EH (cell line): ENCODE results near the gene APOLD1.
"Not testable (repeated sequence)": the region's sequence is repeated elsewhere in the genome, so short reads cannot be mapped to it uniquely, and the experiment has no call there.

Experiments
- DNase-seq: peaks from one replicate; pipeline ENCODE4 v3.0.0-alpha.2; 2015; ENCODE audit warnings: low read depth

The APOLD1 gene

DNA sequence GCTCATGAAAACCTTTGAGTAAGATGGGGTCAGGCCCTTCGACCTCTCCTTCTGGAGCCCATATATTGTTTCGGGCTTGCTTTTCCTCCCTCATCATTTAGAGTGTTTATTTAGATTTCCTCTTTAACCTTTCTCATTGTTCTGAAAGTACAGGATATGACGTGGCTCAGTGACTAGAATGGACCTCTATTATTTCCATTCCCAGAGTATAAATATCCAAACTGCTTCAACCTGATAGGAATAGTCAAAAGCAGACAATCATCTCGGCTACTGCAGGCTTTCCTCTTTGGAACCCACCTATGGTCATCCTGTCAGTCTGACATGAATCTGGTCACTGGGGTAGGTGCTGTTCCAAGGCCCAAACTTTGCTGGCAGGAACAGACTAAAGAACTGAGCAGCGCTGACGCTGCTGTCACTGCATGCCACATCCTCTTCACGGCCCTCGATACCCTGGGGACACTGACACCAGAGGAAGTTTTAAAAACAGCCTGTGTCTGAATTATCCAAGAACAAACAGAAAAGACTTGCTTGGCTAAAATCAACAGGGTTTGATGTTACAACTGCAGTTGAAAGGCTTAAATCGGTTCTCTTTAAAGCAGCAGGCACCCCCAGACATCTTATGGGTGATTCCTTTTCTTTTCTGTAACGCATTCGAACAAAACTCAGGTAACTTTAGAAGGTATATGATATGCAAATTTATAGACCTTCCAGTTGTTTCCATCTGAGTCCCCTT lies 22.7 kb downstream of the APOLD1 start:
- peak; percentile 57 for DNase-seq

DNA sequence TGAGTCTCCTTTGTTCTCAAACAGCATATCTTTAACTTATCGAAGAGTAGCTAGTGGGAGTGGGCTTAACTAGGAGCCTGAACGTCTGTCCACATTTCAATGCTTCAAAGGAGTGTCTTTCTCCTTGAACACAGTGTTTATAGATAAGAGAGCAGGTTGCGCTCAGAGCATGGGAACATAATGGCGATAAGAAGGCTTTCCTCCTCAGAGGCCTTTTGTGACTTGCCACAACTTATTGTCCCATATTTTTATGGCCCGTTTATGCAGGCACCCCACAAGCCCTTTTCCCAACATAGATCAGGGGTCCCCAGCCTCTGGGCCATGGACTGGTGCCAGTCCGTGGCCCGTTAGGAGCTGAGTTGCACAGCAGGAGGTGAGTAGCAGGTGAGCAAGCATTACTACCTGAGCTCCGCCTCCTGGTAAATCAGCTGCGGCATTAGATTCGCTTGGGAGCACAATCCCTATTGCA lies 25.1 kb downstream of the APOLD1 start:
- no peak for DNase-seq

DNA sequence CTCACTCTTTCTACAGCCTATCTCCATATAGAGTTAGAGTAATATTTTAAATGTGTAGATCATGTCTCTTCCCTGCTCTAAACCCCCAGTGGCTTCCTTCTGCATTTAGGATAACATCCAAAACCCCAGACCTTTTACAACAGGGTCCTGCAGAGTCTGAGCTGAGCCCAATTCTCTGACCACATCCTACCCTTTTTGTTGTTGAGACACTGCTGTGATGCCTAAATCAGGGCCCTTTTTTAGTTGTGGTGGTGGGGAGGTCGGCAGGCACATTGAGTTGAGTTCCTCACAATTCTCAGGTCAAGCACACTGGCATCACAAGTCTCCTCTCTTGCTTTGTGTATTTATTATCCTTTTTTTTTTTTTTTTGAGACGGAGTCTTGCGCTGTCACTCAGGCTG lies 25.9 kb downstream of the APOLD1 start:
- DNase-seq: no peak

DNA sequence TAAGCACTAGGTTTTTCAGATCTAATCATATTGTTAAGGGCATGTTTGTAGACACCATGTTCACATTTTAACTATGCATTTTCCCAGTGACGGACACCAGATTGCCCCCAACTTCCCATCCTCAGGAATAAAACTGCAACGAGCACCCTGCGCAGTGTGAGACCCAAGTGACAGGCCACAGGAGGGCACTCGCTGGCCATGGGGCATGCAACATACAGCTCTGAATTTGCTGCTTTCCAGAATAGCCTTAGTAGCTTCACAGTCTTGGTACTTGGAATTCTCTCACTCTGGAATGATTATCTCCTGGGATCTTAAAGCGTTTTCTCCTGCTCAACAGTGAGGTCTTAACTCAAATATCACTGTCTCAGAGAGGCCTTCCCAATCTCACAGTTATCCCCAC lies 26.7 kb downstream of the APOLD1 start:
- DNase-seq: no peak

DNA sequence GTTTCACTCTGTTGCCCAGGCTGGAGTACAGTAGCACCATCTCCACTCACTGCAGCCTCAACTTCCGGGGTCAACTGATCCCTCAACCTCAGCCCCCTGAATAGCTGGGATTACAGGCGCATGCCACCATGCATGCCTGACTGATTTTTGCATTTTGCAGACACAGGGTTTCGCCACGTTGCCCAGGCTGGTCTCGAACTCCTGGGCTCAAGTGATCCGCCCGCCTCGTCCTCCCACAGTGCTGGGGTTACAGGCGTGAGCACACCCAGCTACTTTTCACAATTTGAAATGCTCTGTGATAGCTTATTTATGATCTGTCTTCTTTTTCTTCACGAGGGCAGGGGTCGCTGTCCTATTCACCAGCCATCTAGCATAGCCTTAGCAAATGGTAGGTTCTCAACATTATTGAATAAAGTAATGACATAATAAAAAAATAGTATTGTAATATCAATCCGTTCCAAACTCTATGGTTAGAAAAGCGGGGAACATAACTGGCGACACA lies 27.2 kb downstream of the APOLD1 start:
- DNase-seq: no peak

DNA sequence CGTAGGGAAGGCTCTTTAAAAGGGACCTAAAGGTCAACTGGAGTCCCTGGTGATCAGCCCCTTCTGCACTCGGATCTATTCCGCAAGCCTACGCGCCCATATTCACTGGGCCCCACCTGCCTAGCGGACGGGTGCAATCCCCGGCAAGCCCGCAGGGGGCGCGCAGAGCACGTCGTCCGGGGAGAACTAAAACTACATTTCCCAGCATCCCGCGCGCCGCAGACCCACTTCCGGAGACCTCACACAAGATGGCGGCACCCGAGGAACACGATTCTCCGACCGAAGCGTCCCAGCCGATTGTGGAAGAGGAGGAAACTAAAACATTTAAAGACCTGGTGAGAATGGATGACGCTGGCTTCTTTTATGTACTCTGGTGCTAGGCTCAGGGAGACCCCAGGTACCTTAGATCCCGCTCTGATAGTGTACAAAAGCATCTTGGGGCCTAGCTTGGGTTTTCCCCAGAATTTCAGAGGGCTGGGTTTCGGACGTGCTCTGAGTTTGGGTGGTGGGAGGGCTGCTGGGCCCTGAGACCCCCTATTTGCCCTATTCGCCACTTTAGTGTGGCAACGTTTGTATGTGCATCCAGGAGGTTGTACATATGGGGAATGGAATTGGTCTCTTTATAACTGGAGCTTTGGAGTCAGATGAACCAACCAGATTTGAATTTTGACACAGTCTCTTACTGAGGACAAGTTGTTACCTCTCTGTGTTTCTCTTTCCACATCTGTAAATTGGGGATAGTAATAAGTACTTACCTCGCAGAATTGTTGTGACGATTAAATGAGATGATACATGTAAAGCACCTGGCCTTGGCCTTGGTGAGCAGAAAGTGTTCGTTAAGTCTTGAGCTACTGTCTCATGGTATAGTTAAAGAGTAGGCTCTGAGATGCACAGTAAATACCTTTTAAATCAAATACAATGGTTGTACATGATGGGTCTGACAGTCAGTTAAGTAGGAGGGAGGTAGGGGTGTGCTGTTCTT lies 28.0 kb downstream of the APOLD1 start, which contains the start of gene DDX47:
Gene DDX47, plus strand, starts transcription at position 227 of the 982 bp plus-strand sequence. Its CDS starts 22 bp downstream, at position 249.
- DNase-seq: peak; percentile 91

DNA sequence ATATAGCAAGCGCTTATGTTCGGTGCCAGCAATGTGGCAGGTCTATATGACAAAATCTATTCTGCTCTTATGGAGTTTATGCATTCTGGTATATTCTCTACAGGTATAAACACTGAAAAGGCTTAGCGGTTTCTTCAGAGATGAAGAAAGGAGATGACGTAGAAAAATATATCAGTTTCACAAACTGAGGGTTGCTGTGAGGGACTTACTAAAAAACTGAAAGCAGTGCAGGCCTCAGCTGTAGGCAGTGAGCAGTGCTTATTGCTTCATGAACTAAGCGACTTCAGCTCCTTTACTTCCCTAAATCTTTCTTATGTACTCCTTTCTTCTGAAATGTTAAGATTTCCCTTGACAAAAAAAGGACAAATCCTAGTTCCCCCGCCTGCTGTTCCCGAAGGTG lies 32.2 kb downstream of the APOLD1 start:
- DNase-seq: no peak

DNA sequence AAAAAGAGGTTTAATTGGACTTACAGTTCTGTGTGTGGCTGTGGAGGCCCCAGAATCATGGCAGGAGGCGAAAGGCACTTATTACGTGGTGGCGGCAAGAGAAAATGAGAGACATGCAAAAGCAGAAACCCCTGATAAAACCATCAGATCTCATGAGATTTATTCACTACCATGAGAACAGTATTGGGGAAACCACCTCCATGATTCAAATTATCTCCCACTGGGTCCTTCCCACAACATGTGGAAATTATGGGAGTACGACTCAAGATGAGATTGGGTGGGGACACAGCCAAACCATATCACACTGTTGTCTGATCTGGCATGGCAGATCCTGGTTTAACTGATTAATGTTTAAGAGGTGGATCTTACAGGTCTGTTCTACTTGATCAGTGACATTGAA lies 33.2 kb downstream of the APOLD1 start:
- no peak for DNase-seq

DNA sequence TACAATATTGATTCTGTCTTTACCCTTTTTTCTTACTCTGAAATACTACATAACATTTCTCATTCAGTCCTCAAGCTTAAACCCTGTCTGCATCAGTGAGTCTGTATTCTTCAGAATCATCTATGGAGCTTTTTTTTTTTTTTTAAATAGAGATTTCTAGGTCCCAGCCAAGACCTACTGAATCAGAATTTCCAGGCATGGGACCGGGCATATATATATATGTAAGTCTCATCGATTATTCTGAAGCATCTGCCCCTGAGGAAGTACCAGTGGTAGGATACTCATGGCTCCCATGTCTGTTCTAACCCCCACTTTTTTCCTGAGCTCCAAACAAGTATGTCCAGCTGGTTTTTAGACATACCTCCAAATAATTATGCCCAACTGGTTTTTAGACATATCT lies 33.8 kb downstream of the APOLD1 start:
- DNase-seq: no peak

DNA sequence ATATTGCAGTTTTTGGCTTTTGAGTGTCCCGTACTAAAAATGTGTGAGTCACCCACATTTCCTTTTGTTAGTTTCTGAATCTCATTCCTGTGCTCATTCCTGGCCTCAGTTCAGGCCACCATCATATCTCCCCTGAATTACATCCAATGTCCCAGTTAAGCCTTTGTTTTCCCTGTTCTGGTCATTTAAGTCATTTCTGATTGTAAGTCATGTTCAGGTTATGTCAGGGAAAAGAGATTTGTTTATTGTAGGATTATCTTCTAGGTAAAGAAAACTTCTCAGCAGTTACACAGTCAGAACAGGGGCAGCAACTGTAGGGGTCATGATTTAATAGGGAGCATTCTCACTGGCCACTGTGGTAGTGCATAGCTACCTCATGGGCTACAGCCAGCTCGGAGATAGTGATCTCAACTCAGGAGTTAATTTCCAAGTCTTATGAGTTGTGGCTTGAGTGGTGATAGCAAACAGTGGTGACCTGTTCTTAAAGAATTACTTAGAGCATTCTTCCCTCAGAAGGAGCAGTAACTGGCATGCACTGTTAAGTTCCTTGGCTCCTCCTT lies 34.4 kb downstream of the APOLD1 start:
- DNase-seq: peak; percentile 99

DNA sequence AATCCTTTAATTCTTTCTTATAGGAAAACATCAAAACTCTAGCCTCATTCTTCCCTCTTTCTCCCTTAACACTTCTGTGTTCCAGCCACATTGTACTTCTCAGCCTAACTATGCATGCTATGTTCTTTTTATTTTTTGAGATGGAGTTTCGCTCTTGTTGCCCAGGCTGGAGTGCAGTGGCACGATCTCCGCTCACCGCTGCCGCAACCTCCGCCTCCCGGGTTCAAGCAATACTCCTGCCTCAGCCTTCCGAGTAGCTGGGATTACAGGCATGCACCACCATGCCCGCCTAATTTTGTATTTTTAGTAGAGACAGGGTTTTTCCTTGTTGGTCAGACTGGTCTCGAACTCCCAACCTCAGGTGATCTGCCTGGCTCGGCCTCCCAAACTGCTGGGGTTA lies 34.9 kb downstream of the APOLD1 start:
- not testable (repeated sequence) for DNase-seq

DNA sequence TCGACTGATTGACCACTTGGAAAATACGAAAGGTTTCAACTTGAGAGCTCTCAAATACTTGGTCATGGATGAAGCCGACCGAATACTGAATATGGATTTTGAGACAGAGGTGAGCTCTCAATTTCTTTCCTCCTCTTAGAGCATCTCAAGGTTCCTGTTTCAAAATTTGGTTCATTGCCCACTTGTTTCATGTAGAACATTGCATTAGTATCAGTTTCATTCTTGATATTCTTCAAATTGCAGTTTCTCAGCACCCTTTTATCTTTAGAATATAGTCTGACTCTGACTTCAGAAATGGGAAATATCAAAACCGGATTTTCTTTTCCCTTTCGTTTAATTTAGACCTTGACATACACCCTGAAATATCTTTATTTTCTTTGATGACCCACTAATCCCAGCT lies 36.5 kb downstream of the APOLD1 start:
- no peak for DNase-seq

DNA sequence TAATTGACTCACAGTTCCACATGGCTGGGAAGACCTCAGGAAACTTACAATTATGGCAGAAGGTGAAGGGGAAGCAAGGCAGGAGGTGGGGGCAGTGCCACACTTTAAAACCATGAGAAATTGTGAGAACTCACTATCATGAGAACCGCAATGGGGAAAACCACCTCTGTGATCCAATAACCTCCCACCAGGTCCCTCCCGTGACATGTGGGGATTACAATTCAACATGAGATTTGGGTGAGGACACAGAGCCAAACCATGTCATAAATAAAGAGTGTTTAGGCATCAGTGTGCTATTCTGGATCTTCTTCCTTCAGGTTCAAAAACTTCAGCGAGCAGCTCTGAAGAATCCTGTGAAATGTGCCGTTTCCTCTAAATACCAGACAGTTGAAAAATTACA lies 37.4 kb downstream of the APOLD1 start:
- DNase-seq: no peak

DNA sequence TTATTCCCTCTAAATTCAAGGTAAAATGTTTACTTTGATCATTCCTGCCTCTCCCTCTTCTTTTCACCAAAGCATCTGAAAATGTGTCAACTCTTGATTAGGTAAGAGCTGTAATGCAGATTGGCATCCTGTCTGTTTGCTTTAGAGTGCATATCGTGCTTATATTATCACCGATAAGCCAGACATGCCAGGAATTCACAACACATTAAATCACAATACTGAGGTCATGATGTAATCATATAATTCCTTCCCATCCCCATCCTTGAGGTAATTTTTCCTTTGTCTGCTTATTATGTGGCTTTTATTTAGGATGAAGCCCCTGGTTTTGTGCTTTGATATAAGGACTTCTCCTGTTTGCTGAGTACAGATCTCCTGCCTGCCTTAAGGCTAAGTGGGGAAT lies 37.8 kb downstream of the APOLD1 start:
- peak; percentile 82 for DNase-seq

DNA sequence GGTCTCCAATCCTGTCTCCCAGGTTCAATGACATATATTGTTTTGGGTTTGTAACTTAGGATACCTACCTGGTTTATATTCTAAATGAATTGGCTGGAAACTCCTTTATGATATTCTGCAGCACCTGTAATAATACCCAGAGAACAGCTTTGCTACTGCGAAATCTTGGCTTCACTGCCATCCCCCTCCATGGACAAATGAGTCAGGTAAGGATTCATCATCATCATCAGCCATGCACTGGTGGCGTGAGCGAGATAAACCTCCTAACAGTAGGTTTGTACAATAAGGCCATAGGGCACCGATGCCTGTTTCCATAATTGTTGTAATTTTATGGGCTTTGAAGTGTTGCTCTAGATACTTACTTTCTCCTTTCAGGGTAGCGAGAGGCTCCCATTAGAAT lies 38.4 kb downstream of the APOLD1 start:
- DNase-seq: no peak

DNA sequence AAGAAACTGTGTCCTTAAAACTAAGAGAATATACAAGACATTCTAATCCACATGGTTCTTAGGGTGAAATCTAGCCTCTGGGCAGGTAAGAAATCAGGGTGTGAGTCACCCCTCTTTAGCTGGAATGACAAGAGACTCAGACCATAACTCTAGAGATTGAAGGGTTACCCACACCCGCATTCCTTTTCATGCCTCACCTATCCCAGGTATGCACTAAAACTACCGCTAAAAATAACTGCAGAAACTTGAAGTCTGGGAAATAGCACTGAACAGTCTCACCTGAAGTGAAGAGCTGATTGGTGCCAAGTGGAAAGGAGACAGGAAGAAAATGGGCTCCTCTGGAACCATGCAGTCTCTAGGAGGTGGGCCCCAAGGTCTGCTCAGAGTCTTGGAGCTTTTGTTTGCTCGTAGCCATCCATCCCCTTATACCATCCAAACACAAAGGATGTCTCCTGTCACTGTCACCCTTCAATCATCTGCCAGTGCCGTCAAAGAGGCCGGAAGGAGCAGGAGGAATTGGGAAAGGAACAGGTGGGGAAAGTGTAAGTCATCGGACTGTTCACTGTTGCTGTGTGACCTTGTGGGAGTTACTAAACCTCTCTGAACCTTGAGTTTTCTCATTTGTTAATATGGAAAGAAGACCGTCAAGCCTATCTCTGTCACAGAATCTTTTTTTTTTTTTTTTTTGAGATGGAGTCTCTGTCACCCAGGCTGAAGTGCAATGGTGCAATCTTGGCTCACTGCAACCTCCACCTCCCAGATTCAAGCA lies 50.1 kb downstream of the APOLD1 start:
- DNase-seq: peak; percentile 69

DNA sequence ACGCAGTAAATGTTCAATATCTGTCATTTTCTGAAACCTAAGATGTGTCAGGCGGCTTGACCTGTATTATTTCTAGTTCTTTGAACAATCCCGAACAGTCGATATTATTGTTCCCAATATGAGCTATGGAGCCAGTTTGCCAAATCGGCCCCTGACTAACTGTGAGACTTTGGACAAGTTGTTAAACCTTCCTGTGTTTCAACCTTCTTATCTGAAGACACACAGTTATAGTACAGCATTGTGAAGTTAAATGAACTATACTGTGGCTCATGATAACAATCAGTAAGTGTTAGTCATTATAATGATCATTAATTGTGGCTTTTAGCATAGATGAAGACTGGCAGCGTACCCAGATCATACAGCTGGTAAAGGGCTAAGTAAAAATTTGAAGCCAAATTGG lies 51.1 kb downstream of the APOLD1 start:
- no peak for DNase-seq

DNA sequence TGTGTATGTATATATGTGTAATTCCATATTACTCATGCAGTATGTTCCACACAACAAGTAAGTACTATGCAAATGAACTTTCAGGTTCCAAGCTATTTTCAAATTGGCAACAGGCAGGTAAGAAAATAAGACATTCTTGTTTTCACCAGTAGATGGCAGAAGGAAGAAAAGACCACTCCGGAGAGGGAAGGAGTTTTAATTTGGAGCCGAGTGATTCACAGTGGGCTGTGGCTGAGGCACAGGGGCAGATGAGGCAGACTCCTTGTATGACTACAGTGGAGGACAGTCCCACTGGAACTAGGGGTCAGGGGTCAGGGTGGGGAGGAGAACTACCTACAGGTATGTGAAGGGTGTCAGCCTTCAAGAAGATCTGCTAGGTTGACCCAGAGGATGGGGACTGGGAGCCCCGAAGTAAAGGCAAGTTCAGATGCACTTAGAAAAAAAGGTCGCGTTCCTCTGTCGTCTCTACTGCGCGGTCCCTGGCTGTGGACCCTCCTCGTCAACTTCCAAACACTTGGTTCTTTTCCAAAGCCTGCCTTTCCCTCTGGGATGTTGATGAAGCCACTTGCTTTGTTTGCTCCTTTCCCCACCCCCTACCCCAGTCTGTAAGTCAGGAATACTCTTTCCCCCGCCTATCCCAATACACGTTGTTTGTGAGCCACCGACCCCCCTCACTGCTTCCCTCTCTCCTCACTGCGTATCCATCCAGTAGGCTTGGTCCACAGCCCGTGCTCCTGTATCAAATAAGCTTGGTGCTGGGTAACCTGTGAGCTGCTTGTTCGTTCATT lies 51.8 kb downstream of the APOLD1 start:
- DNase-seq: peak; percentile 86

DNA sequence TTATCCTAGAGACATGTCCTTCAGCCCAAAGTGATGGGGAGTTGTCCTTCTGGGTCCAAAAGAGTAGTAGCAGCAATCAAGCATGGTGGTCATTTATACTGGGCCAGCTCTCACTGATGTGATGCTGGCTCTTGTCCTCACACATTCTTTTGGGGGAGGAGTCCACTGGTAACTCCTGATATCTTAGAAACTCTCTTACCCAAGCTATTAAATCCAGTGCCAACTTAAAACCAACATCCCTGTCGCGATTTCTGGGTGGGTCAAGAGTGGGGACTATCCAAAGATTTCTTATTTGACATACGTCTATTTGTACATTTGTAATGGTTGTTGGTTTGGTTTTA lies 52.3 kb downstream of the APOLD1 start:
- DNase-seq: no peak

DNA sequence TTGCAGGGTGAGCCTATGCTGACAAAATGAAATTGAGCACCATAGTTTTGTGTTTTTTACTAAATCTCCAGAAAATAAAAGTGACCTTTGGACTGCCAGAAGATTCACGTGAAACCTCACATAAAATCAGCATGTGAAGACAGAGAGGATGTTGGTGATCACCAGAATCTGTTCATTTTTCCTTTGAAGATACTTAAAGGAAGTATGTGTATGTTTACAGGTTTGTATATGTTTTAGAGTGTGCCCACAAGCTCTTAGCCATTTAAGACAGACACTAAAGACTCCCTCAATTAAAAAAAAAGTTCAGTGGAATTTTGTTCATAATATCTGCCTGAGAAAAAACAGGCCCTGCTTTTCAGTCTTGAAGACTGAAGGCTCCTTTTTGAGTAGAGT lies 53.5 kb downstream of the APOLD1 start:
- DNase-seq: no peak

DNA sequence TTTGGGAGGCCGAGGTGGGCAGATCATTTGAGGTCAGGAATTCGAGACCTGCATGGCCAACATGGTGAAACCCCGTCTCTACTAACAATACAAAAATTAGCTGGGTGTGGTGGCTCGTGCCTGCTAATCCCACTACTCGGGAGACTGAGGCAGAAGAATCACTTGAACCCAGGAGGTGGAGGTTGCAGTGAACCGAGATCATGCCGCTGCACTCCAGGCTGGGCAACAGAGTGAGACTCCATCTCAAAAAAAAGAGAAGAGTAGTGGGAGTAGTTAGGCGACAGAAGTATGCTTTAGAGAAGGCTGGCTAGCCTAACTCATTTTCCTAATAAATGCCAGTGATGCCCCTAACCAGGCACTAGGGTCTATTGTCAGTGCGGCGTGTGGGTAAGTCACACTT lies 54.0 kb downstream of the APOLD1 start:
- DNase-seq: not testable (repeated sequence)
